Muscle of leg (tissue), 11 donors: ENCODE data around the gene SRGAP3. TPM values are rescaled to one million over a fixed set of nuclear protein-coding genes. Genes with fewer than 3 reads are reported as not detected.

Experiments
- DNase-seq: peaks from one replicate; pipeline ENCODE4 v3.0.0; 2013
- H3K27ac ChIP-seq: one replicate; pipeline ENCODE4 v1.5.1; 2013; ENCODE audit warnings: mild to moderate bottlenecking, low read length, control low read depth
- H3K27me3 ChIP-seq: one replicate; pipeline ENCODE4 v1.6.1; 2013; ENCODE audit warnings: low read length; ENCODE audit not compliant: control insufficient read depth, insufficient read depth
- H3K36me3 ChIP-seq: one replicate; pipeline ENCODE4 v1.6.1; 2013; ENCODE audit warnings: low read length; ENCODE audit not compliant: control insufficient read depth, insufficient read depth
- H3K4me1 ChIP-seq: one replicate; pipeline ENCODE4 v1.6.1; 2013; ENCODE audit warnings: low read length; ENCODE audit not compliant: control insufficient read depth, insufficient read depth
- H3K4me3 ChIP-seq: one replicate; pipeline ENCODE4 v1.5.1; 2013; ENCODE audit warnings: low read length, control low read depth
- H3K9me3 ChIP-seq: replicated peaks from 2 replicates; pipeline ENCODE4 v1.6.1; 2013; ENCODE audit warnings: low read depth, low read length; ENCODE audit not compliant: control insufficient read depth
- WGBS: methylation state at CpG from one replicate; pipeline ENCODE4 v1.1.5; 2013; ENCODE audit warnings: missing lambda C conversion rate; ENCODE audit not compliant: insufficient coverage; 5-methylcytosine and 5-hydroxymethylcytosine counted together
- polyA plus RNA-seq, 8 donors: library from polyadenylated mRNA; unstranded; fragments of 120-200 nt; gene quantifications; one replicate each; pipeline versions ENCODE4 v1.2.1 to v1.2.3, GENCODE V29; 2013; ENCODE audit warnings: inconsistent platforms in 1 of 8, low replicate concordance in 1 of 8; ENCODE audit not compliant: insufficient read length in 8 of 8, insufficient read depth in 1 of 8
- total RNA-seq: library from RNA; stranded (reverse); fragments of 120-200 nt; gene quantifications from one replicate; pipeline ENCODE4 v1.2.4, GENCODE V29; 2013

SRGAP3 gene
- total and polyA plus RNA-seq, 9 donors, result 16.2 to 25.7 (median 20.2) TPM

- Histone ChIP-seq H3K9me3 (no peaks in the 10 kb centered on the region), H3K4me3 (no peak overlapping the region), H3K4me1 (peaks cover 20% of the 10 kb centered on the region), H3K36me3 (peaks cover 11% of the 10 kb centered on the region), H3K27ac (no peak overlapping the region), H3K27me3 (no peaks in the 10 kb centered on the region)
- DNase-seq, result no peak
- WGBS, result 52% methylated on average over 15 of the region's 15 CpGs
These were observed 124.7 kb downstream of the SRGAP3 start for GRCh38 chr3:9124730-9125129.

- Histone ChIP-seq H3K27ac (no peak overlapping the region), H3K27me3 (no peaks in the 10 kb centered on the region), H3K4me1 (peaks cover 27% of the 10 kb centered on the region), H3K36me3 (peaks cover 17% of the 10 kb centered on the region), H3K9me3 (no peaks in the 10 kb centered on the region), H3K4me3 (no peak overlapping the region)
- no peak for DNase-seq
- WGBS, result 57% methylated on average over 4 of the region's 4 CpGs
These were observed 125.6 kb downstream of the SRGAP3 start for GRCh38 chr3:9123840-9124239.

GRCh38 chr3:9122732-9123364, 126.6 kb downstream of the SRGAP3 start:
- DNase-seq, result no peak
- no peaks in the 10 kb centered on the region for H3K9me3 ChIP-seq
- peaks cover 17% of the 10 kb centered on the region for H3K36me3 ChIP-seq
- peaks cover 33% of the 10 kb centered on the region for H3K4me1 ChIP-seq
- no peaks in the 10 kb centered on the region for H3K27me3 ChIP-seq
- no peak overlapping the region for H3K4me3 ChIP-seq
- WGBS, result 87% methylated on average over 2 of the region's 7 CpGs
- H3K27ac ChIP-seq, result no peak overlapping the region

GRCh38 chr3:9121366-9122001, 128.0 kb downstream of the SRGAP3 start:
- H3K36me3 ChIP-seq, result peaks cover 17% of the 10 kb centered on the region
- H3K4me3 ChIP-seq, result no peak overlapping the region
- no peaks in the 10 kb centered on the region for H3K27me3 ChIP-seq
- no peak overlapping the region for H3K27ac ChIP-seq
- peaks cover 39% of the 10 kb centered on the region for H3K4me1 ChIP-seq
- no peak for DNase-seq
- WGBS, result 60% methylated on average over 4 of the region's 11 CpGs
- no peaks in the 10 kb centered on the region for H3K9me3 ChIP-seq

- Histone ChIP-seq H3K27ac (peak overlapping the region; percentile 70), H3K4me1 (peaks cover 35% of the 10 kb centered on the region), H3K4me3 (no peak overlapping the region), H3K9me3 (no peaks in the 10 kb centered on the region), H3K27me3 (no peaks in the 10 kb centered on the region), H3K36me3 (peaks cover 20% of the 10 kb centered on the region)
- DNase-seq, result no peak
- 65% methylated on average over 3 of the region's 4 CpGs for WGBS
These were observed 130.1 kb downstream of the SRGAP3 start for GRCh38 chr3:9119331-9119730.

GRCh38 chr3:9118222-9118621, 131.2 kb downstream of the SRGAP3 start:
- Histone ChIP-seq H3K27me3 (no peaks in the 10 kb centered on the region), H3K9me3 (no peaks in the 10 kb centered on the region), H3K27ac (peak overlapping the region; percentile 70), H3K36me3 (peaks cover 21% of the 10 kb centered on the region), H3K4me3 (no peak overlapping the region), H3K4me1 (peaks cover 29% of the 10 kb centered on the region)
- no CpG with 5 or more reads among the region's 2 CpGs for WGBS
- peak; percentile 76 for DNase-seq

- no CpG with 5 or more reads among the region's 1 CpG for WGBS
These were observed 132.2 kb downstream of the SRGAP3 start for GRCh38 chr3:9117220-9117619.

GRCh38 chr3:9116336-9116735, 133.1 kb downstream of the SRGAP3 start:
- Histone ChIP-seq H3K27me3 (no peaks in the 10 kb centered on the region), H3K9me3 (no peaks in the 10 kb centered on the region), H3K36me3 (peaks cover 15% of the 10 kb centered on the region), H3K4me1 (peaks cover 42% of the 10 kb centered on the region), H3K4me3 (no peak overlapping the region), H3K27ac (peak overlapping the region; percentile 56)
- DNase-seq, result no peak
- WGBS, result 64% methylated on average over 3 of the region's 3 CpGs

More at GRCh38 chr3:9117220-9117619, 132.2 kb downstream of the SRGAP3 start:
- peak overlapping the region; percentile 64 for H3K27ac ChIP-seq
- H3K36me3 ChIP-seq, result peaks cover 21% of the 10 kb centered on the region
- H3K4me1 ChIP-seq, result peaks cover 33% of the 10 kb centered on the region
- no peak overlapping the region for H3K4me3 ChIP-seq
- H3K9me3 ChIP-seq, result no peaks in the 10 kb centered on the region
- peak; percentile 95 for DNase-seq
- H3K27me3 ChIP-seq, result no peaks in the 10 kb centered on the region

- peak overlapping the region; percentile 20 for H3K27ac ChIP-seq
- no peaks in the 10 kb centered on the region for H3K9me3 ChIP-seq
- DNase-seq, result no peak
- WGBS, result no CpG with 5 or more reads among the region's 2 CpGs
- peaks cover 10% of the 10 kb centered on the region for H3K36me3 ChIP-seq
- no peak overlapping the region for H3K4me3 ChIP-seq
- no peaks in the 10 kb centered on the region for H3K27me3 ChIP-seq
- H3K4me1 ChIP-seq, result peaks cover 49% of the 10 kb centered on the region
These were observed 134.1 kb downstream of the SRGAP3 start for GRCh38 chr3:9115336-9115735.

GRCh38 chr3:9113040-9113439, 136.4 kb downstream of the SRGAP3 start:
- WGBS, result 100% methylated on average over 4 of the region's 4 CpGs
- H3K4me3 ChIP-seq, result no peak overlapping the region

More at GRCh38 chr3:9113040-9113439, 136.4 kb downstream of the SRGAP3 start:
- no peaks in the 10 kb centered on the region for H3K27me3 ChIP-seq
- H3K27ac ChIP-seq, result no peak overlapping the region
- peaks cover 47% of the 10 kb centered on the region for H3K4me1 ChIP-seq
- no peak for DNase-seq
- H3K9me3 ChIP-seq, result no peaks in the 10 kb centered on the region
- peaks cover 4% of the 10 kb centered on the region for H3K36me3 ChIP-seq
